ENCODE results near the gene CRBN. TPM values are rescaled to one million over a fixed set of nuclear protein-coding genes. Genes with fewer than 3 reads are reported as not detected.

The CRBN gene
- total and polyA plus RNA-seq, 9 of the 15 experiments (the other 6 are each of a cell fraction or from before 2014, with no cell fraction given): 40.8 to 331 (median 57.4) TPM

DNA sequence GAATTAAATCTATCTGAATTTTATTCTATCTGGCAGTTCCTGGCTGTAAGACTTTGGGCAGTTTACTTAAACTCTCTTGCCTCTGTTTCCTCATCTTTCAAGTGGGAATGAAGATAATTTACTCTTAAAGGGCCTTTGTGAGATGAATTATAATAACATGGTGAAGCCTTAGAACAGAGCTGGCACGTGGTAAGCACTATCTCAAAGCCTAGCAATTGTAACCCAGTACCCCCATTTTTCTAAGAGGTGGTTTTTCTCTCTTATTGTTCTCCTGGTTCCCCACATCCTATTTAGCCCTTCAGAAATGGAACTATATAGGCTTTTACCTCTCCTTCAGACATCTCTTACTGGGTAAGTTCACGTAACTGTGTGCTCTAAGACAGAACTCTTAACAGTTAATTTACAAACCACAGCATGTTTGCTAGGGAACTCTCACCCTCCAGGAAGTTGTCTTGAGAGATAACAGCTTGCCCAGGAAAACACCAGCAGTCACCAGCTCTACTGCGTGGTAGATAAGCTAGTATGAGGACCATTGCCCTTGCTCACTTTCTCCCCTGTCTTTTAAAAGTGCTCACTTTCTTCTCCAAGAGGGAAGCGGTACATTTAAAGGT, 12.3 kb upstream of the CRBN start (continued):
- TF ChIP-seq RFX1 (IDR thresholded peaks at IDR 0.05) (peak; percentile 9; the same call in 1 of the 2 replicates), L3MBTL2 (IDR thresholded peaks at IDR 0.05) (peak; percentile 76; the same call in 1 of the 2 replicates), SNRNP70 (optimal IDR thresholded peaks at IDR 0.05; ENCODE audit: low read depth, low read length) (no peak), ZNF431 (CRISPR knock-in tag; IDR thresholded peaks at IDR 0.05) (no peak), ZNF561 (CRISPR knock-in tag; conservative IDR thresholded peaks at IDR 0.05) (no peak), CHD2 (IDR thresholded peaks at IDR 0.05; ENCODE audit: low read depth, low read length) (no peak), MCM7 (IDR thresholded peaks at IDR 0.05) (no peak), STAT5A (IDR thresholded peaks at IDR 0.05; ENCODE audit: borderline replicate concordance, low read length) (0 out of 2 replicates have a peak, but pooled peaks have one; percentile 24), CHD1 (IDR thresholded peaks at IDR 0.05; ENCODE audit: low read length) (no peak), CBFA2T2 (conservative IDR thresholded peaks at IDR 0.05) (peak; percentile 68), PHF21A (IDR thresholded peaks at IDR 0.05; ENCODE audit: borderline replicate concordance, low read depth) (no peak), HDAC2 (IDR thresholded peaks at IDR 0.05) (0 out of 2 replicates have a peak, but pooled peaks have one; percentile 21), ZNF143 (CRISPR knock-in tag; IDR thresholded peaks at IDR 0.05) (no peak), COPS2 (conservative IDR thresholded peaks at IDR 0.05) (no peak), NEUROD1 (IDR thresholded peaks at IDR 0.05; ENCODE audit: borderline replicate concordance, low read depth, low read length, partially characterized antibody) (no peak), HMG20B (CRISPR knock-in tag; IDR thresholded peaks at IDR 0.05) (no peak), ZC3H4 (CRISPR knock-in tag; IDR thresholded peaks at IDR 0.05; ENCODE audit: borderline replicate concordance) (no peak), TAF9B (IDR thresholded peaks at IDR 0.05; ENCODE audit: partially characterized antibody) (peak; percentile 20)
- TF ChIP-seq, protein P1, sequence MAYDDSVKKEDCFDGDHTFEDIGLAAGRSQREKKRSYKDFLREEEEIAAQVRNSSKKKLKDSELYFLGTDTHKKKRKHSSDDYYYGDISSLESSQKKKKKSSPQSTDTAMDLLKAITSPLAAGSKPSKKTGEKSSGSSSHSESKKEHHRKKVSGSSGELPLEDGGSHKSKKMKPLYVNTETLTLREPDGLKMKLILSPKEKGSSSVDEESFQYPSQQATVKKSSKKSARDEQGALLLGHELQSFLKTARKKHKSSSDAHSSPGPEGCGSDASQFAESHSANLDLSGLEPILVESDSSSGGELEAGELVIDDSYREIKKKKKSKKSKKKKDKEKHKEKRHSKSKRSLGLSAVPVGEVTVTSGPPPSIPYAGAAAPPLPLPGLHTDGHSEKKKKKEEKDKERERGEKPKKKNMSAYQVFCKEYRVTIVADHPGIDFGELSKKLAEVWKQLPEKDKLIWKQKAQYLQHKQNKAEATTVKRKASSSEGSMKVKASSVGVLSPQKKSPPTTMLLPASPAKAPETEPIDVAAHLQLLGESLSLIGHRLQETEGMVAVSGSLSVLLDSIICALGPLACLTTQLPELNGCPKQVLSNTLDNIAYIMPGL (CRISPR knock-in tag; IDR thresholded peaks at IDR 0.05): no peak
- TF ChIP-seq, protein P2, sequence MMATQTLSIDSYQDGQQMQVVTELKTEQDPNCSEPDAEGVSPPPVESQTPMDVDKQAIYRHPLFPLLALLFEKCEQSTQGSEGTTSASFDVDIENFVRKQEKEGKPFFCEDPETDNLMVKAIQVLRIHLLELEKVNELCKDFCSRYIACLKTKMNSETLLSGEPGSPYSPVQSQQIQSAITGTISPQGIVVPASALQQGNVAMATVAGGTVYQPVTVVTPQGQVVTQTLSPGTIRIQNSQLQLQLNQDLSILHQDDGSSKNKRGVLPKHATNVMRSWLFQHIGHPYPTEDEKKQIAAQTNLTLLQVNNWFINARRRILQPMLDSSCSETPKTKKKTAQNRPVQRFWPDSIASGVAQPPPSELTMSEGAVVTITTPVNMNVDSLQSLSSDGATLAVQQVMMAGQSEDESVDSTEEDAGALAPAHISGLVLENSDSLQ (IDR thresholded peaks at IDR 0.05): 0 out of 2 replicates have a peak, but pooled peaks have one; percentile 12
- TF ChIP-seq, protein P3, sequence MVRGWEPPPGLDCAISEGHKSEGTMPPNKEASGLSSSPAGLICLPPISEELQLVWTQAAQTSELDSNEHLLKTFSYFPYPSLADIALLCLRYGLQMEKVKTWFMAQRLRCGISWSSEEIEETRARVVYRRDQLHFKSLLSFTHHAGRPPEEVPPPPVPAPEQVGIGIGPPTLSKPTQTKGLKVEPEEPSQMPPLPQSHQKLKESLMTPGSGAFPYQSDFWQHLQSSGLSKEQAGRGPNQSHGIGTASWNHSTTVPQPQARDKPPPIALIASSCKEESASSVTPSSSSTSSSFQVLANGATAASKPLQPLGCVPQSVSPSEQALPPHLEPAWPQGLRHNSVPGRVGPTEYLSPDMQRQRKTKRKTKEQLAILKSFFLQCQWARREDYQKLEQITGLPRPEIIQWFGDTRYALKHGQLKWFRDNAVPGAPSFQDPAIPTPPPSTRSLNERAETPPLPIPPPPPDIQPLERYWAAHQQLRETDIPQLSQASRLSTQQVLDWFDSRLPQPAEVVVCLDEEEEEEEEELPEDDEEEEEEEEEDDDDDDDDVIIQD (CRISPR knock-in tag; IDR thresholded peaks at IDR 0.05): no peak
- TF ChIP-seq, protein P4, sequence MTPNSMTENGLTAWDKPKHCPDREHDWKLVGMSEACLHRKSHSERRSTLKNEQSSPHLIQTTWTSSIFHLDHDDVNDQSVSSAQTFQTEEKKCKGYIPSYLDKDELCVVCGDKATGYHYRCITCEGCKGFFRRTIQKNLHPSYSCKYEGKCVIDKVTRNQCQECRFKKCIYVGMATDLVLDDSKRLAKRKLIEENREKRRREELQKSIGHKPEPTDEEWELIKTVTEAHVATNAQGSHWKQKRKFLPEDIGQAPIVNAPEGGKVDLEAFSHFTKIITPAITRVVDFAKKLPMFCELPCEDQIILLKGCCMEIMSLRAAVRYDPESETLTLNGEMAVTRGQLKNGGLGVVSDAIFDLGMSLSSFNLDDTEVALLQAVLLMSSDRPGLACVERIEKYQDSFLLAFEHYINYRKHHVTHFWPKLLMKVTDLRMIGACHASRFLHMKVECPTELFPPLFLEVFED (CRISPR knock-in tag; conservative IDR thresholded peaks at IDR 0.05): no peak

Data from K562 (cell line).